Measurements from ENCODE around the gene PPM1L. TPM values are rescaled to one million over a fixed set of nuclear protein-coding genes. Genes with fewer than 3 reads are reported as not detected.
A peak's percentile ranks its signal among the peaks of the same experiment; 100 is the strongest.

The PPM1L gene
- polyA plus RNA-seq, 1 donor (not counting 4 experiments of a cell fraction or from before 2014, with no cell fraction given), result 0.58 TPM

- FAIRE-seq, result no peak
- H3K9me1 ChIP-seq (ENCODE audit: control insufficient read depth, extremely low read depth, insufficient read depth, low read length), result no peaks in the 10 kb centered on the region
- peak overlapping the region; percentile 1 for H3K27ac ChIP-seq (ENCODE audit: control insufficient read depth, insufficient read depth, low read length)
- no peaks in the 10 kb centered on the region for H3K79me2 ChIP-seq (ENCODE audit: control insufficient read depth, insufficient read depth, low read length)
- H3K9ac ChIP-seq (ENCODE audit: control insufficient read depth, extremely low read depth, insufficient read depth, low read length), result no peak overlapping the region
- H4K20me1 ChIP-seq (ENCODE audit: control insufficient read depth, extremely low read depth, insufficient read depth, low read length), result no peaks in the 10 kb centered on the region
- H3K27me3 ChIP-seq (ENCODE audit: control insufficient read depth, extremely low read depth, insufficient read depth, low read length), result no peaks in the 10 kb centered on the region
- no peak for TF ChIP-seq CTCF (optimal IDR thresholded peaks at IDR 0.05 in 1 of 3, IDR thresholded peaks at IDR 0.05 in 1 of 3, conservative IDR thresholded peaks at IDR 0.05 in 1 of 3; ENCODE audit: extremely low read depth in 1 of 3, insufficient read depth in 2 of 3, low read length in 3 of 3)
- TF ChIP-seq EZH2 (IDR thresholded peaks at IDR 0.05; ENCODE audit: low read length), result no peak
- H3K9me3 ChIP-seq (ENCODE audit: control insufficient read depth, low read depth, low read length), result no peaks in the 10 kb centered on the region
- H3K36me3 ChIP-seq (ENCODE audit: control insufficient read depth in 2 of 2, extremely low read depth in 1 of 2, insufficient read depth in 2 of 2, low read length in 2 of 2), result no peaks in the 10 kb centered on the region
- peak overlapping the region; percentile 54 for H3K4me2 ChIP-seq (ENCODE audit: control insufficient read depth, extremely low read depth, insufficient read depth, low read depth, low read length)
- DNase-seq (ENCODE audit: low read depth, low spot score), result no peak
- no peak overlapping the region for H3K4me3 ChIP-seq (ENCODE audit: control insufficient read depth in 2 of 3, extremely low read depth in 1 of 3, insufficient read depth in 2 of 3, low read depth in 1 of 3, low read length in 3 of 3)
- peak overlapping the region; percentile 32 for H2AFZ ChIP-seq (ENCODE audit: control insufficient read depth, low read length)
- dilution Hi-C loops (cut with MboI; ENCODE audit: extremely low pct_ligation_motif_present, low sequenced_read_pairs), result no loop called here
- peaks cover 15% of the 10 kb centered on the region for H3K4me1 ChIP-seq (ENCODE audit: control insufficient read depth, extremely low read depth, insufficient read depth, low read length)
Observed at GRCh38 chr3:161070252-161070930, 314.4 kb downstream of the PPM1L start.

- peaks cover 15% of the 10 kb centered on the region for H3K4me1 ChIP-seq (ENCODE audit: control insufficient read depth, extremely low read depth, insufficient read depth, low read length)
- H3K9me1 ChIP-seq (ENCODE audit: control insufficient read depth, extremely low read depth, insufficient read depth, low read length), result no peaks in the 10 kb centered on the region
- TF ChIP-seq CTCF (optimal IDR thresholded peaks at IDR 0.05 in 1 of 3, IDR thresholded peaks at IDR 0.05 in 1 of 3, conservative IDR thresholded peaks at IDR 0.05 in 1 of 3; ENCODE audit: extremely low read depth in 1 of 3, insufficient read depth in 2 of 3, low read length in 3 of 3) (no peak), EZH2 (IDR thresholded peaks at IDR 0.05; ENCODE audit: low read length) (no peak)
- H3K27me3 ChIP-seq (ENCODE audit: control insufficient read depth, extremely low read depth, insufficient read depth, low read length), result no peaks in the 10 kb centered on the region
- dilution Hi-C loops (cut with MboI; ENCODE audit: extremely low pct_ligation_motif_present, low sequenced_read_pairs), result no loop called here
- H3K4me3 ChIP-seq (ENCODE audit: control insufficient read depth in 2 of 3, extremely low read depth in 1 of 3, insufficient read depth in 2 of 3, low read depth in 1 of 3, low read length in 3 of 3), result no peak overlapping the region
- H3K79me2 ChIP-seq (ENCODE audit: control insufficient read depth, insufficient read depth, low read length), result no peaks in the 10 kb centered on the region
- no peak overlapping the region for H3K4me2 ChIP-seq (ENCODE audit: control insufficient read depth, extremely low read depth, insufficient read depth, low read depth, low read length)
- H3K9me3 ChIP-seq (ENCODE audit: control insufficient read depth, low read depth, low read length), result no peaks in the 10 kb centered on the region
- H2AFZ ChIP-seq (ENCODE audit: control insufficient read depth, low read length), result no peak overlapping the region
- H3K9ac ChIP-seq (ENCODE audit: control insufficient read depth, extremely low read depth, insufficient read depth, low read length), result no peak overlapping the region
- no peaks in the 10 kb centered on the region for H3K36me3 ChIP-seq (ENCODE audit: control insufficient read depth in 2 of 2, extremely low read depth in 1 of 2, insufficient read depth in 2 of 2, low read length in 2 of 2)
- H4K20me1 ChIP-seq (ENCODE audit: control insufficient read depth, extremely low read depth, insufficient read depth, low read length), result no peaks in the 10 kb centered on the region
- H3K27ac ChIP-seq (ENCODE audit: control insufficient read depth, insufficient read depth, low read length), result no peak overlapping the region
- FAIRE-seq, result no peak
- DNase-seq (ENCODE audit: low read depth, low spot score), result no peak
Observed at GRCh38 chr3:161070980-161071663, 315.1 kb downstream of the PPM1L start.

All from keratinocyte (primary cell).